SK-N-SH (cell line): ENCODE measurements around the gene TPD52L2. TPM values are rescaled to one million over a fixed set of nuclear protein-coding genes. Genes with fewer than 3 reads are reported as not detected.

Experiments used
- CTCF ChIA-PET: fragments of 300-600, 350-600 bp; formaldehyde crosslinking; extraction: SDS; loops from one replicate; lab custom pipeline; 2021; lab: Yijun Ruan, JAX
- POLR2A ChIA-PET: fragments of 350-600 bp; sonication (Branson Sonifier 250); formaldehyde crosslinking; extraction: SDS; loops from one replicate; lab custom pipeline; 2020; ENCODE audit warnings: antibody characterized with exemption, inconsistent platforms; lab: Yijun Ruan, JAX
- DNase-seq: peaks from one replicate; pipeline ENCODE4 v3.0.0; 2012
- H2AFZ ChIP-seq: fragments of 200-600 bp; sonication (generic); 2 replicates; pipeline ENCODE4 v1.8.1; 2016; ENCODE audit warnings: antibody characterized with exemption, mild to moderate bottlenecking, low read depth
- H3F3A ChIP-seq: fragments of 200-600 bp; sonication (generic); replicated peaks from 2 replicates; pipeline ENCODE3; 2016; ENCODE audit warnings: antibody characterized with exemption, mild to moderate bottlenecking; ENCODE audit not compliant: insufficient read depth
- H3K27ac ChIP-seq, 2 experiments: fragments of 200-500 bp in 1 of 2; fragments of 200-600 bp in 1 of 2; sonication (Bioruptor generic) in 1 of 2; sonication (generic), shearing (Covaris generic) in 1 of 2; 2 replicates each; pipeline versions ENCODE4 v1.5.1 to v1.6.1; 2014 to 2016; ENCODE audit warnings: low read depth in 2 of 2, inconsistent platforms in 1 of 2, low read length in 1 of 2, mild to moderate bottlenecking in 1 of 2, mixed read lengths in 1 of 2
- H3K27me3 ChIP-seq: fragments of 200-600 bp; sonication (generic), shearing (Covaris generic); 2 replicates; pipeline ENCODE4 v1.6.1; 2016; ENCODE audit warnings: mixed run types; ENCODE audit not compliant: insufficient read depth
- H3K36me3 ChIP-seq, 2 experiments: fragments of 200-500 bp in 1 of 2; fragments of 200-600 bp in 1 of 2; sonication (Bioruptor generic) in 1 of 2; sonication (generic) in 1 of 2; replicated peaks in 1 of 2; 2 replicates each; pipeline versions ENCODE3 to v1.5.1; 2014 to 2016; ENCODE audit warnings: low read length in 1 of 2, mild to moderate bottlenecking in 1 of 2; ENCODE audit not compliant: insufficient read depth in 2 of 2, control insufficient read depth in 1 of 2
- H3K4me1 ChIP-seq, 2 experiments: fragments of 200-500 bp in 1 of 2; fragments of 200-600 bp in 1 of 2; sonication (Bioruptor generic) in 1 of 2; sonication (generic), shearing (Covaris generic) in 1 of 2; 2 replicates each; pipeline versions ENCODE4 v1.5.1 to v1.6.1; 2014 to 2016; ENCODE audit warnings: low read depth in 1 of 2, low read length in 1 of 2, mixed run types in 1 of 2; ENCODE audit not compliant: insufficient read depth in 2 of 2, control insufficient read depth in 1 of 2
- H3K4me2 ChIP-seq: fragments of 200-600 bp; sonication (generic), shearing (Covaris generic); 2 replicates; pipeline ENCODE4 v1.6.1; 2017; ENCODE audit warnings: mixed run types
- H3K4me3 ChIP-seq, 2 experiments: fragments of 200-500 bp in 1 of 2; fragments of 200-600 bp in 1 of 2; sonication (Bioruptor generic) in 1 of 2; sonication (generic), shearing (Covaris generic) in 1 of 2; 2 replicates each; pipeline versions ENCODE4 v1.5.1 to v1.8.1; 2014 to 2016; ENCODE audit warnings: low read depth in 2 of 2, inconsistent platforms in 1 of 2, low read length in 1 of 2, mild to moderate bottlenecking in 1 of 2, mixed read lengths in 1 of 2, moderate library complexity in 1 of 2
- H3K79me2 ChIP-seq: fragments of 200-600 bp; sonication (generic); 2 replicates; pipeline ENCODE4 v1.8.1; 2017; ENCODE audit warnings: mild to moderate bottlenecking; ENCODE audit not compliant: insufficient read depth
- H3K9ac ChIP-seq: fragments of 200-600 bp; sonication (generic); 2 replicates; pipeline ENCODE4 v1.6.1; 2017; ENCODE audit warnings: mixed run types
- H3K9me2 ChIP-seq: fragments of 200-600 bp; sonication (generic); 2 replicates; pipeline ENCODE4 v1.6.1; 2017; ENCODE audit warnings: mixed run types
- H3K9me3 ChIP-seq: fragments of 200-600 bp; sonication (generic); 2 replicates; pipeline ENCODE4 v1.6.1; 2017; ENCODE audit warnings: mixed run types, mild to moderate bottlenecking, moderate library complexity
- H4K20me1 ChIP-seq: fragments of 200-600 bp; sonication (generic); 2 replicates; pipeline ENCODE4 v1.6.1; 2017; ENCODE audit warnings: mild to moderate bottlenecking, mixed run types; ENCODE audit not compliant: insufficient read depth
- EZH2phosphoT487 ChIP-seq: fragments of 200-600 bp; sonication (generic); IDR thresholded peaks from 2 replicates; pipeline ENCODE4 v1.6.1; 2017; ENCODE audit warnings: low read depth, mixed run types, mild to moderate bottlenecking, antibody characterized with exemption, moderate library complexity, borderline replicate concordance
- FOXJ3 ChIP-seq: sonication (generic); formaldehyde crosslinking; IDR thresholded peaks from 2 replicates; pipeline ENCODE4 v1.5.1; 2020; ENCODE audit warnings: mild to moderate bottlenecking, missing genetic modification reagents
- GATA2 ChIP-seq: sonication (generic); formaldehyde crosslinking; IDR thresholded peaks from 2 replicates; pipeline ENCODE4 v1.5.0; 2020; ENCODE audit warnings: mild to moderate bottlenecking, missing genetic modification reagents
- JUND ChIP-seq: IDR thresholded peaks from 2 replicates; pipeline ENCODE4 v1.4.0; 2012
- MEF2A ChIP-seq: IDR thresholded peaks from 2 replicates; pipeline ENCODE4 v1.4.0; 2012; ENCODE audit warnings: low read depth, borderline replicate concordance
- MXI1 ChIP-seq: IDR thresholded peaks from 2 replicates; pipeline ENCODE4 v1.6.1; 2012; ENCODE audit warnings: mild to moderate bottlenecking, low read depth, low read length, improper control_type of control experiment
- NRF1 ChIP-seq: IDR thresholded peaks from 2 replicates; pipeline ENCODE4 v1.6.1; 2012; ENCODE audit warnings: low read depth, mild to moderate bottlenecking, low read length
- POLR2AphosphoS5 ChIP-seq: IDR thresholded peaks from 2 replicates; pipeline ENCODE4 v1.6.1; 2012; ENCODE audit warnings: low read depth, low read length
- RAD21 ChIP-seq: IDR thresholded peaks from 2 replicates; pipeline ENCODE4 v1.6.1; 2012; ENCODE audit warnings: mild to moderate bottlenecking, low read length
- RXRA ChIP-seq: IDR thresholded peaks from 2 replicates; pipeline ENCODE4 v1.4.0; 2012; ENCODE audit warnings: low read depth, mild to moderate bottlenecking, borderline replicate concordance
- SMC3 ChIP-seq: IDR thresholded peaks from 2 replicates; pipeline ENCODE4 v1.6.1; 2012; ENCODE audit warnings: low read depth, low read length, improper control_type of control experiment
- TEAD4 ChIP-seq: IDR thresholded peaks from 2 replicates; pipeline ENCODE4 v1.4.0; 2012; ENCODE audit warnings: mild to moderate bottlenecking, borderline replicate concordance; ENCODE audit not compliant: insufficient read depth
- YY1 ChIP-seq: IDR thresholded peaks from 2 replicates; pipeline ENCODE4 v1.4.0; 2012; ENCODE audit warnings: low read depth, mild to moderate bottlenecking
- WGBS: methylation state at CpG from one replicate; pipeline ENCODE4 v1.1.6; 2017; ENCODE audit warnings: low lambda C conversion rate; 5-methylcytosine and 5-hydroxymethylcytosine counted together
- polyA plus RNA-seq, 3 experiments: library from polyadenylated mRNA; depleted of rRNA; stranded (reverse); fragments of >200 nt; gene quantifications; 2 replicates each; pipeline ENCODE4 v1.2.3, GENCODE V29; 2012
- TF ChIP-seq, protein P1 (sequence below): fragments of 150-350 bp; IDR thresholded peaks from 2 replicates; pipeline ENCODE4 v1.6.1; 2017; ENCODE audit warnings: antibody characterized with exemption, low read length, low read depth, borderline replicate concordance
- TF ChIP-seq, protein P2 (sequence below): IDR thresholded peaks from 2 replicates; pipeline ENCODE4; 2012
- TF ChIP-seq, protein P3 (sequence below): IDR thresholded peaks from 2 replicates; pipeline ENCODE4 v1.6.1; 2012; ENCODE audit warnings: mild to moderate bottlenecking, low read depth, low read length, moderate library complexity
- TF ChIP-seq, protein P4 (sequence below): IDR thresholded peaks from 2 replicates; pipeline ENCODE4 v1.4.0; 2012; ENCODE audit warnings: low read depth, borderline replicate concordance

The TPD52L2 gene
- polyA plus RNA-seq, 1 of the 3 experiments (the other 2 are of a cell fraction) = 137 TPM

DNA sequence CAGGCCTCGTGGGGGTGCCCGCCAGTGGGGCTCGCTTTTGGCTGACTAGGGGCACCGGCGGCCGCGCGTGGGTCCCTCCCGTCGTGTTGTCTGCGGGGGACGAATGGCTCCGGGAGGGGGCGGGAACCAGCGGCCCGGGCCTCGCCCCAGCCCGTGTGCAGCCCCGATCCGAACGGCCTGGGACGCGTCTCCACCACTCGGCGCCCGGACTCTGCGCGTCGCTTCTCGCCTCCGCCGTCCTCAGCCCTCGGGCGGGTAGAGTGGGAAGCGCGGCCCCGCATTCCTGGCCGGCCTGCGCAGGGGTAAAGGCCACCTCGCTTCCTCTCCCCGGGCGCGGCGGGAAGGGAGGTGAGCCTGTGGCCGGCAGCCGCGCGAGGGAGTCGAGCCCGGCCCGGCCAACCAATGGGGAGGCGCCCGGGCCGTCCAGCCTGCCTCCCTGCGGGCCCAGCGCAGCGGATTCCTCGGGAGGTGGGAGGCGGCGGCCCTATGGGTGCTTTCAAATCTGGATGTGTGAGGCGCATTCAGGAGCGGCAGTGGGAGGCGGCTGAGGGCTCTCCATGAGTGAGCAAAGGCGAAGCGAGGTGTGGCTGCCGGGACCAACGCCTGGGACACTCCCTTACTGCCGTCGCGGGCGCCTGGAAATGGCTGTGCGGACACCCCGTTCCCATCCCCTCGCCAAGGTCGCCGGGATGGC lies 32.9 kb upstream of the TPD52L2 start (continued):
- TF ChIP-seq POLR2AphosphoS5 (no peak), NRF1 (no peak), MXI1 (no peak)
- TF ChIP-seq, protein P1, sequence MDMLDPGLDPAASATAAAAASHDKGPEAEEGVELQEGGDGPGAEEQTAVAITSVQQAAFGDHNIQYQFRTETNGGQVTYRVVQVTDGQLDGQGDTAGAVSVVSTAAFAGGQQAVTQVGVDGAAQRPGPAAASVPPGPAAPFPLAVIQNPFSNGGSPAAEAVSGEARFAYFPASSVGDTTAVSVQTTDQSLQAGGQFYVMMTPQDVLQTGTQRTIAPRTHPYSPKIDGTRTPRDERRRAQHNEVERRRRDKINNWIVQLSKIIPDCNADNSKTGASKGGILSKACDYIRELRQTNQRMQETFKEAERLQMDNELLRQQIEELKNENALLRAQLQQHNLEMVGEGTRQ = no peak

DNA sequence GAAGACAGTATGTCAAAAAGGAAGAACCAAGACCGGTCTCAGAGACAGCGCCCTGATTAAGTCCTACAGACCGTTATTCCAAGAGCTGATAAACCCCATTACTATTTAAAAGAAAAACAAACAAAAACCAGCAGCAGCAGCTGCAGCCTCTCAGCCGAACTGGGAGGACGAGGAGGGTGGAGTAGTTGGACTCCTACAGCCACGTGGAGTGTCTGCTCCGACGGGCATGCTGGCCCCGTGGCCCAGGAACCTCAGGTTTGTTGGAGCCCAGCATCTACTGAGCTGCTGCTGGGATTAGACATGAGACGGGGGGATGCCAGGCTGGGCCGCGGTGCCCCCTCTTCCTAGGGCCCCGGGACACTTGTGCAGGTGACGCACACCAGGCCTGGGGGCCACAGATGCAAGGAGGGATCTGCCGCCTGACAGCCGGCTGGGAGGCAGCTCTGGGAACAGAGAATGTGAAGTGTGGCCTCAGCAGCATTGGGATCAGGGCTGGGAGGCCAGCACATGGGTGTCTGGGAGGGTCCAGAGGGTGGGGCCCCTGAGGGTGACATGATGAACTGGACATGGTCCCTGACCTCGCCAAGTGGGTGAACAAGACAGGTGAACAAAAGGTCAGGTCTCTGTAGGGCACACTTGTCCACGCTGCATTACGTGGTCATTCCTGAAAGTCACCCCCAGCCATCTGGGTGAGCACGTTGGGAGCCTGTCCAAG lies 31.1 kb upstream of the TPD52L2 start:
- POLR2A ChIA-PET = no interaction called here
- no peak overlapping the region for H3K4me3 ChIP-seq
- WGBS = 88% methylated on average over 17 of the region's 20 CpGs
- peaks cover 5 to 23% of the 10 kb centered on the region in 2 experiments; a peak in 2 of 4 replicates for H3K4me1 ChIP-seq
- TF ChIP-seq GATA2 (CRISPR knock-in tag) (no peak), NRF1 (no peak), SMC3 (no peak), RXRA (no peak), EZH2phosphoT487 (no peak), JUND (no peak), MEF2A (no peak), RAD21 (no peak), TEAD4 (no peak), YY1 (no peak), FOXJ3 (no peak), MXI1 (no peak)
- TF ChIP-seq, protein P2, sequence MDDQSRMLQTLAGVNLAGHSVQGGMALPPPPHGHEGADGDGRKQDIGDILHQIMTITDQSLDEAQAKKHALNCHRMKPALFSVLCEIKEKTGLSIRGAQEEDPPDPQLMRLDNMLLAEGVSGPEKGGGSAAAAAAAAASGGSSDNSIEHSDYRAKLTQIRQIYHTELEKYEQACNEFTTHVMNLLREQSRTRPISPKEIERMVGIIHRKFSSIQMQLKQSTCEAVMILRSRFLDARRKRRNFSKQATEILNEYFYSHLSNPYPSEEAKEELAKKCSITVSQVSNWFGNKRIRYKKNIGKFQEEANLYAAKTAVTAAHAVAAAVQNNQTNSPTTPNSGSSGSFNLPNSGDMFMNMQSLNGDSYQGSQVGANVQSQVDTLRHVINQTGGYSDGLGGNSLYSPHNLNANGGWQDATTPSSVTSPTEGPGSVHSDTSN = no peak
- TF ChIP-seq, protein P3, sequence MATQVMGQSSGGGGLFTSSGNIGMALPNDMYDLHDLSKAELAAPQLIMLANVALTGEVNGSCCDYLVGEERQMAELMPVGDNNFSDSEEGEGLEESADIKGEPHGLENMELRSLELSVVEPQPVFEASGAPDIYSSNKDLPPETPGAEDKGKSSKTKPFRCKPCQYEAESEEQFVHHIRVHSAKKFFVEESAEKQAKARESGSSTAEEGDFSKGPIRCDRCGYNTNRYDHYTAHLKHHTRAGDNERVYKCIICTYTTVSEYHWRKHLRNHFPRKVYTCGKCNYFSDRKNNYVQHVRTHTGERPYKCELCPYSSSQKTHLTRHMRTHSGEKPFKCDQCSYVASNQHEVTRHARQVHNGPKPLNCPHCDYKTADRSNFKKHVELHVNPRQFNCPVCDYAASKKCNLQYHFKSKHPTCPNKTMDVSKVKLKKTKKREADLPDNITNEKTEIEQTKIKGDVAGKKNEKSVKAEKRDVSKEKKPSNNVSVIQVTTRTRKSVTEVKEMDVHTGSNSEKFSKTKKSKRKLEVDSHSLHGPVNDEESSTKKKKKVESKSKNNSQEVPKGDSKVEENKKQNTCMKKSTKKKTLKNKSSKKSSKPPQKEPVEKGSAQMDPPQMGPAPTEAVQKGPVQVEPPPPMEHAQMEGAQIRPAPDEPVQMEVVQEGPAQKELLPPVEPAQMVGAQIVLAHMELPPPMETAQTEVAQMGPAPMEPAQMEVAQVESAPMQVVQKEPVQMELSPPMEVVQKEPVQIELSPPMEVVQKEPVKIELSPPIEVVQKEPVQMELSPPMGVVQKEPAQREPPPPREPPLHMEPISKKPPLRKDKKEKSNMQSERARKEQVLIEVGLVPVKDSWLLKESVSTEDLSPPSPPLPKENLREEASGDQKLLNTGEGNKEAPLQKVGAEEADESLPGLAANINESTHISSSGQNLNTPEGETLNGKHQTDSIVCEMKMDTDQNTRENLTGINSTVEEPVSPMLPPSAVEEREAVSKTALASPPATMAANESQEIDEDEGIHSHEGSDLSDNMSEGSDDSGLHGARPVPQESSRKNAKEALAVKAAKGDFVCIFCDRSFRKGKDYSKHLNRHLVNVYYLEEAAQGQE = no peak
- TF ChIP-seq, protein P4, sequence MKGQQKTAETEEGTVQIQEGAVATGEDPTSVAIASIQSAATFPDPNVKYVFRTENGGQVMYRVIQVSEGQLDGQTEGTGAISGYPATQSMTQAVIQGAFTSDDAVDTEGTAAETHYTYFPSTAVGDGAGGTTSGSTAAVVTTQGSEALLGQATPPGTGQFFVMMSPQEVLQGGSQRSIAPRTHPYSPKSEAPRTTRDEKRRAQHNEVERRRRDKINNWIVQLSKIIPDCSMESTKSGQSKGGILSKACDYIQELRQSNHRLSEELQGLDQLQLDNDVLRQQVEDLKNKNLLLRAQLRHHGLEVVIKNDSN = no peak
- TF ChIP-seq, all 33 proteins: peak for 0
- DNase-seq = no peak
- Histone ChIP-seq H3K9me3 (no peaks in the 10 kb centered on the region), H3K36me3 (no peaks in the 10 kb centered on the region), H3K9me2 (no peaks in the 10 kb centered on the region), H2AFZ (no peak overlapping the region), H3K9ac (no peak overlapping the region), H3K27me3 (peaks cover 5% of the 10 kb centered on the region; the same call in 1 of the 2 replicates), H3K4me2 (peak overlapping the region; percentile 55; the same call in 1 of the 2 replicates), H3K27ac (no peak overlapping the region; a peak in 1 of 4 replicates), H3F3A (peaks cover 4% of the 10 kb centered on the region), H3K79me2 (no peaks in the 10 kb centered on the region), H4K20me1 (no peaks in the 10 kb centered on the region)
- CTCF ChIA-PET = interaction anchor here (0.9 to 2.3 kb wide), 2 partner anchors 48 to 59 kb away, joined by 5 to 9 read pairs; no protein-coding TSS in a partner anchor
